A673 (cell line): ENCODE results near the gene PLXND1. TPM values are rescaled to one million over a fixed set of nuclear protein-coding genes. Genes with fewer than 3 reads are reported as not detected.

ENCODE experiments used
- BruUV-seq: library from RNA; stranded (reverse); fragments of 400-500 nt; replicated peaks from 2 replicates; lab custom pipeline; 2021; lab: Mats Ljungman, UMichigan
- CTCF ChIA-PET: fragments of 300-600 bp; sonication (Branson Sonifier 250); formaldehyde crosslinking; loops from one replicate; lab custom pipeline; 2022; ENCODE audit warnings: antibody characterized with exemption; lab: Charles Lee
- POLR2A ChIA-PET: fragments of 300-600 bp; sonication (Branson Sonifier 250); formaldehyde crosslinking; loops from one replicate; lab custom pipeline; 2022; ENCODE audit warnings: antibody characterized with exemption; ENCODE audit not compliant: low non-redundant PET; lab: Charles Lee
- DNase-seq: peaks from one replicate; pipeline ENCODE4 v3.0.0-alpha.2; 2015; ENCODE audit warnings: low spot score
- H3K27ac ChIP-seq: fragments of 200-600 bp; sonication (generic); 2 replicates; pipeline ENCODE4 v1.5.1; 2016; ENCODE audit warnings: mixed run types, low read depth, mild to moderate bottlenecking, mixed read lengths, antibody characterized with exemption, low read length; ENCODE audit not compliant: poor library complexity, severe bottlenecking
- H3K27me3 ChIP-seq: fragments of 200-600 bp; sonication (generic); replicated peaks from 2 replicates; pipeline ENCODE4 v1.6.1; 2017; ENCODE audit warnings: mixed run types, low read depth, mild to moderate bottlenecking, mixed read lengths, antibody characterized with exemption, low read length; ENCODE audit not compliant: insufficient read depth, poor library complexity
- H3K36me3 ChIP-seq: fragments of 200-600 bp; sonication (generic); 2 replicates; pipeline ENCODE4 v1.6.1; 2016; ENCODE audit warnings: mixed run types, mild to moderate bottlenecking, mixed read lengths, antibody characterized with exemption, low read length; ENCODE audit not compliant: insufficient read depth, poor library complexity, severe bottlenecking
- H3K4me1 ChIP-seq: fragments of 200-600 bp; sonication (generic); 2 replicates; pipeline ENCODE4 v1.6.1; 2017; ENCODE audit warnings: mixed run types, mild to moderate bottlenecking, mixed read lengths, antibody characterized with exemption, low read length; ENCODE audit not compliant: insufficient read depth, poor library complexity, severe bottlenecking
- H3K4me3 ChIP-seq: fragments of 200-600 bp; sonication (generic); 2 replicates; pipeline ENCODE4 v1.5.1; 2016; ENCODE audit warnings: low read depth, mixed run types, mild to moderate bottlenecking, mixed read lengths, low read length; ENCODE audit not compliant: poor library complexity, severe bottlenecking
- H3K9me3 ChIP-seq: fragments of 200-600 bp; sonication (generic); 2 replicates; pipeline ENCODE4 v1.6.1; 2016; ENCODE audit warnings: mixed run types, low read depth, mild to moderate bottlenecking, mixed read lengths, antibody characterized with exemption, low read length; ENCODE audit not compliant: poor library complexity, severe bottlenecking
- EZH2 ChIP-seq: fragments of 200-600 bp; sonication (generic); IDR thresholded peaks from 2 replicates; pipeline ENCODE4 v1.6.1; 2017; ENCODE audit warnings: borderline replicate concordance, low read depth, mild to moderate bottlenecking, mixed read lengths, antibody characterized with exemption, low read length; ENCODE audit not compliant: poor library complexity, severe bottlenecking
- intact Hi-C: fragments of 100-400 bp; cut with micrococcal nuclease; formaldehyde crosslinking; loops from one replicate; pipeline ENCODE4 v1.10.0; 2022; ENCODE audit not compliant: unreplicated experiment
- total RNA-seq: library from RNA; stranded (reverse); gene quantifications from 2 replicates; pipeline ENCODE4 v1.2.3, GENCODE V29; 2021
- TF ChIP-seq, protein P1 (sequence below): fragments of 300-800, 200-600 bp; sonication (generic); conservative IDR thresholded peaks from 2 replicates; pipeline ENCODE4 v1.5.1; 2017; ENCODE audit warnings: low read depth, mild to moderate bottlenecking, antibody characterized with exemption, low read length, moderate library complexity, mixed read lengths

PLXND1 gene
- total RNA-seq, 1 experiment from 2014 or later: 31.5 TPM

DNA sequence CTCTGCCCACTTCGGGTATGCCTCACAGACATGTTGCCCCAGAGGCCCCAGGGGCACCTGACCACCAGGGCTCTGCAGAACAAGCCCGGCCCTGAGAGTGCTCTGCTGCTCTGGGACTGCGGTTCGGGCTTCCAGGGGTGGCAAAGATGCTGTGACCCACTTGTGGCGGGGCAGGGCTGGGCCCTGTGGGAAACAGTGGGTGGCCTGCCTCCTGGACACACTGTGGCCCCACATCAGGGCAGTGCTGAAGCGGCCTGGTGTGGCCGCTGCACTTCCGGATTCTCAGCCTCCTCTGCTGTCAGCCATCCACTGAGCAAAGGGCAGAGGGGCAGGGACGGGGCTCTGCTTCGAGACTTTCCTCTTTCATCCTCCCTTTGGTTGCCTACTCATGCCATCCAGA, 26.5 kb upstream of the PLXND1 start:
- no peaks in the 10 kb centered on the region for H3K36me3 ChIP-seq
- no peak overlapping the region for H3K4me3 ChIP-seq
- no peaks in the 10 kb centered on the region for H3K9me3 ChIP-seq
- no peak for DNase-seq
- TF ChIP-seq EZH2: no peak
- TF ChIP-seq, protein P1, sequence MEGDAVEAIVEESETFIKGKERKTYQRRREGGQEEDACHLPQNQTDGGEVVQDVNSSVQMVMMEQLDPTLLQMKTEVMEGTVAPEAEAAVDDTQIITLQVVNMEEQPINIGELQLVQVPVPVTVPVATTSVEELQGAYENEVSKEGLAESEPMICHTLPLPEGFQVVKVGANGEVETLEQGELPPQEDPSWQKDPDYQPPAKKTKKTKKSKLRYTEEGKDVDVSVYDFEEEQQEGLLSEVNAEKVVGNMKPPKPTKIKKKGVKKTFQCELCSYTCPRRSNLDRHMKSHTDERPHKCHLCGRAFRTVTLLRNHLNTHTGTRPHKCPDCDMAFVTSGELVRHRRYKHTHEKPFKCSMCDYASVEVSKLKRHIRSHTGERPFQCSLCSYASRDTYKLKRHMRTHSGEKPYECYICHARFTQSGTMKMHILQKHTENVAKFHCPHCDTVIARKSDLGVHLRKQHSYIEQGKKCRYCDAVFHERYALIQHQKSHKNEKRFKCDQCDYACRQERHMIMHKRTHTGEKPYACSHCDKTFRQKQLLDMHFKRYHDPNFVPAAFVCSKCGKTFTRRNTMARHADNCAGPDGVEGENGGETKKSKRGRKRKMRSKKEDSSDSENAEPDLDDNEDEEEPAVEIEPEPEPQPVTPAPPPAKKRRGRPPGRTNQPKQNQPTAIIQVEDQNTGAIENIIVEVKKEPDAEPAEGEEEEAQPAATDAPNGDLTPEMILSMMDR: no peak
- H3K4me1 ChIP-seq: peaks cover 3% of the 10 kb centered on the region
- no TSS peak for BruUV-seq
- ChIA-PET CTCF (no interaction called here), POLR2A (no interaction called here)
- no peak overlapping the region for H3K27ac ChIP-seq
- intact Hi-C loops: no loop called here
- no peaks in the 10 kb centered on the region for H3K27me3 ChIP-seq

DNA sequence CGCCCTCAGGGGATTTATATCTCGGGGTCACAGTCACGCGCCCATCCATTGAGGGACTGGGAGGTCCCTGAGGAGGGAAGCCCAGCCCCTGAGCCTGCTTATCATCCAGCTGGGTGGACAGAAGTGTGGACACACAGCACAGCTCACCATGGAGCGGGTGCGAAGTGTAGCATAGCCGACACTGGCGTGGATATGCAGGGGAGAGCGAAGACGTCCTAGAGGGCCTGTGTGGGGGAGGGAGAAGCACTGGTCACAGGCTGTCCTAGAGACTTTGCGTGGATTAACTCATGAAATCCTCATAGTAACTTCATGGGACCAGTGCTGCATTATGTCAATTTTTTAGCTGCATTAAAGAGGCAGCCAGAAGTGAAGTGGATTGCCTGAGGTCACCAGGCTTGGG, 26.1 kb upstream of the PLXND1 start:
- ChIA-PET CTCF (no interaction called here), POLR2A (no interaction called here)
- no peak for TF ChIP-seq EZH2
- TF ChIP-seq, protein P1: no peak
- Histone ChIP-seq H3K9me3 (no peaks in the 10 kb centered on the region), H3K27ac (no peak overlapping the region), H3K4me3 (no peak overlapping the region), H3K27me3 (no peaks in the 10 kb centered on the region), H3K4me1 (peaks cover 3% of the 10 kb centered on the region), H3K36me3 (no peaks in the 10 kb centered on the region)
- no TSS peak for BruUV-seq
- DNase-seq: no peak
- intact Hi-C loops: no loop called here

DNA sequence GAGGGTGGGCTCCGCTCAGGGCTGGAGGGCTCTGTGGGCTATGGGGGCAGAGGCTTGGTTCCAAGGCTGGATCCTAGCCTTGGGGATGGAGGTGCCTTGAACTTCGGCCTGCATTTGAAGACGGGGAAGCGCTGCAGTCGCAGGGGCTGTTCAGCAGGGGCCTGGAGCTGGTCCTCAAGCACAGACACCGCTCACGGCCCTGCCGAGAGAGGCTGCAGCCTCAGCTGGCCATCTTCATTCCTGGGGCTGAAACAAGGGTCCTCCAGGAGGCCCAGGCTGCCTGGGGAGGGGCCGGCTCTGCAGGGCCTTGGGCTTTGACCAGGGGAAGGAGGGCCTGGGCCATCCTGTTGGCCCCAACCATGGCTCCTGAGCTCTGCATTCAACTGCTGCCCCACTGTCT, 25.6 kb upstream of the PLXND1 start:
- TF ChIP-seq, protein P1: no peak
- no peak for TF ChIP-seq EZH2
- Histone ChIP-seq H3K9me3 (no peaks in the 10 kb centered on the region), H3K4me3 (no peak overlapping the region), H3K27ac (no peak overlapping the region), H3K4me1 (peaks cover 6% of the 10 kb centered on the region), H3K27me3 (no peaks in the 10 kb centered on the region), H3K36me3 (no peaks in the 10 kb centered on the region)
- ChIA-PET CTCF (no interaction called here), POLR2A (no interaction called here)
- no TSS peak for BruUV-seq
- no peak for DNase-seq
- intact Hi-C loops: no loop called here
